ENCODE measurements around the gene ADGRG2.

DNA sequence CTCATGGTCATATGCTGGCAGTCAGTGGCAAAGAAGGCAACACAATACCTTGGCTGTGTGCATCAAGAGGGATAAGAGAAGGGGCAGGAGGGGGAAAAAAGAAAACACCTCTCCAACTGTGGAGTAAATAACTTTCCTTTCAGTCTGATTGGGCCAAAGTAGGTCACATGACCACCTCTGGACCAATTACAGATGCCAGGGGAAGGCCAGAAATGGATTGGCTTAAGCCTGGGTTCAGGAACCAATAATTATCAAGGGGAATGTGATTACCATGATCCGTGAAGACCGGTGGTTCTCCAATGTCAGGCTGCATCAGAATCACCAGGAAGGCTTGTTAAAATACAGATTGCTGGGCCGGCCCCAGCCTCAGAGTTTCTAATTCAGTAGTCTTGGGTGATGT, 7.4 kb upstream of the ADGRG2 start:
- TF ChIP-seq, protein P1, sequence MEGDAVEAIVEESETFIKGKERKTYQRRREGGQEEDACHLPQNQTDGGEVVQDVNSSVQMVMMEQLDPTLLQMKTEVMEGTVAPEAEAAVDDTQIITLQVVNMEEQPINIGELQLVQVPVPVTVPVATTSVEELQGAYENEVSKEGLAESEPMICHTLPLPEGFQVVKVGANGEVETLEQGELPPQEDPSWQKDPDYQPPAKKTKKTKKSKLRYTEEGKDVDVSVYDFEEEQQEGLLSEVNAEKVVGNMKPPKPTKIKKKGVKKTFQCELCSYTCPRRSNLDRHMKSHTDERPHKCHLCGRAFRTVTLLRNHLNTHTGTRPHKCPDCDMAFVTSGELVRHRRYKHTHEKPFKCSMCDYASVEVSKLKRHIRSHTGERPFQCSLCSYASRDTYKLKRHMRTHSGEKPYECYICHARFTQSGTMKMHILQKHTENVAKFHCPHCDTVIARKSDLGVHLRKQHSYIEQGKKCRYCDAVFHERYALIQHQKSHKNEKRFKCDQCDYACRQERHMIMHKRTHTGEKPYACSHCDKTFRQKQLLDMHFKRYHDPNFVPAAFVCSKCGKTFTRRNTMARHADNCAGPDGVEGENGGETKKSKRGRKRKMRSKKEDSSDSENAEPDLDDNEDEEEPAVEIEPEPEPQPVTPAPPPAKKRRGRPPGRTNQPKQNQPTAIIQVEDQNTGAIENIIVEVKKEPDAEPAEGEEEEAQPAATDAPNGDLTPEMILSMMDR (conservative IDR thresholded peaks at IDR 0.05 in 1 of 2, IDR thresholded peaks at IDR 0.05 in 1 of 2; ENCODE audit: extremely low read depth in 1 of 2, insufficient read depth in 1 of 2, low read depth in 1 of 2, low read length in 2 of 2): no peak
- no peak for TF ChIP-seq EZH2 (IDR thresholded peaks at IDR 0.05; ENCODE audit: borderline replicate concordance, low read length)
